Sigmoid colon (tissue), 4 donors: ENCODE results near the gene WNT5A.

ENCODE experiments used
- CTCF ChIP-seq, 4 experiments: fragments of 450-650 bp in 3 of 4; fragments of 200-600 bp in 1 of 4; IDR thresholded peaks; one replicate each; pipeline ENCODE4 v1.5.1; 2016 to 2019; ENCODE audit warnings: antibody characterized with exemption in 4 of 4, mild to moderate bottlenecking in 3 of 4, moderate library complexity in 2 of 4
- POLR2AphosphoS5 ChIP-seq, 4 donors: sonication (generic); formaldehyde crosslinking; IDR thresholded peaks; one replicate each; pipeline ENCODE4 v1.6.1; 2017; ENCODE audit warnings: antibody characterized with exemption in 4 of 4

DNA sequence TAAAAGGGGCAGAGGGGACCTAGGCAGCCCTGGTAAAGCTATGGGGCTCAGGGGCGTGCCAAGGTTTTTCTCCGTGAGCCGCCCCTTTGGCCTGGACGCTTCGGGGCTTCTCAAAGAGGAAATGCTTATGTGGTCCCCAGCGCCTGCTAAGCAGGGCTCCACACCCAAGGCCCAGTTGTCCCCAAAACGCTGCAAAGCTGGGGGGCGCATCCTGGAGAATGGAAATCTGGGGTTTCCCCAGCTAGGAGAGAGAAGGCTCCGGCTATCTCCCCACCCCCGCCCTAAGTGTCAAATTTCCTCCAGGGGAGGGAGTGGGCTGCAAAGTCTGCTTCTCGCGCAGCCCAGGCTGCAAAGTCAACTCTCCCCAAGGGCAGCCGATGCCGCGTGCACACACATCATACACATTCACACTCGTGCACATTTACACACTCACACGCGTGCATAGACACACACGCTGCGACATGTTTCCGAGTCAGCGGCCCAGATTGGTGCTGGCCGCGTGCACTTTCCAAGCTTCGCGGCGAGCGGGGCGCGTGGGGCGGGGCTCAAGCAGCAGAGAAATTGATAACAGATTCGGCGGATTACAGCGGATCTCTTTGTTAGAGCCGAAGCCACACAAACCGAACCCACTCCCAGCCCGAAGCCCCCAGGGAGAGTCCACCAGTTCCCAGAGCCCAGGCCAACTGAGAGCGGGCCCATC, 4.5 kb downstream of the WNT5A start:
- no peak for TF ChIP-seq POLR2AphosphoS5 (IDR thresholded peaks at IDR 0.05)
- no peak for TF ChIP-seq CTCF (IDR thresholded peaks at IDR 0.05)
